T-helper 2 cell treated with Interferon-gamma antibody and Interleukin-4, amounts not matched to agents 100 ng/mL and 5 ng/mL, for 36 hours (primary cell): ENCODE measurements around the gene SPINK2. TPM values are rescaled to one million over a fixed set of nuclear protein-coding genes. Genes with fewer than 3 reads are reported as not detected.

Experiments used
- intact Hi-C: fragments of 100-400 bp; cut with micrococcal nuclease; formaldehyde crosslinking; loops from one replicate; pipeline ENCODE4 v1.15.1; 2023
- total RNA-seq: library from RNA; stranded (reverse); gene quantifications from 2 replicates; pipeline ENCODE4 v1.2.3, GENCODE V29; 2022

The SPINK2 gene
- total RNA-seq, 1 donor from 2014 or later, result 1.5 TPM

GRCh38 chr4:56803471-56803870 is 18.0 kb downstream of the SPINK2 start:
- intact Hi-C loops, result loop anchor here (5.0 to 10.0 kb wide), 3 partner anchors 151 to 259 kb away; partner anchors contain the start of genes NOA1 and POLR2B

GRCh38 chr4:56799824-56800756 is 21.4 kb downstream of the SPINK2 start:
- intact Hi-C loops, result loop anchor here (1.0 to 10.0 kb wide), 10 partner anchors 36 to 375 kb away; partner anchors contain the start of genes NOA1, POLR2B and SRP72

- intact Hi-C loops, result no loop called here
Measured at GRCh38 chr4:56799161-56799759, 22.2 kb downstream of the SPINK2 start.

- intact Hi-C loops, result no loop called here
Measured at GRCh38 chr4:56796211-56796610, 25.3 kb downstream of the SPINK2 start.

- intact Hi-C loops, result no loop called here
Measured at GRCh38 chr4:56791316-56791715, 30.2 kb downstream of the SPINK2 start.

- intact Hi-C loops, result no loop called here
Measured at GRCh38 chr4:56790691-56791091, 30.8 kb downstream of the SPINK2 start.

GRCh38 chr4:56788081-56788480 is 33.4 kb downstream of the SPINK2 start:
- intact Hi-C loops, result no loop called here

GRCh38 chr4:56787380-56787779 is 34.1 kb downstream of the SPINK2 start:
- intact Hi-C loops, result no loop called here

GRCh38 chr4:56786955-56787354 is 34.5 kb downstream of the SPINK2 start:
- intact Hi-C loops, result no loop called here

GRCh38 chr4:56783986-56784385 is 37.5 kb downstream of the SPINK2 start:
- intact Hi-C loops, result no loop called here

- intact Hi-C loops, result no loop called here
Measured at GRCh38 chr4:56782019-56782418, 39.5 kb downstream of the SPINK2 start.

GRCh38 chr4:56773346-56773745 is 48.2 kb downstream of the SPINK2 start:
- intact Hi-C loops, result no loop called here

GRCh38 chr4:56772134-56772533 is 49.4 kb downstream of the SPINK2 start:
- intact Hi-C loops, result no loop called here

GRCh38 chr4:56768763-56769162 is 52.7 kb downstream of the SPINK2 start:
- intact Hi-C loops, result no loop called here

GRCh38 chr4:56768316-56768715 is 53.2 kb downstream of the SPINK2 start:
- intact Hi-C loops, result no loop called here

GRCh38 chr4:56767567-56767966 is 53.9 kb downstream of the SPINK2 start:
- intact Hi-C loops, result no loop called here

- intact Hi-C loops, result no loop called here
Measured at GRCh38 chr4:56764775-56765174, 56.7 kb downstream of the SPINK2 start.

GRCh38 chr4:56764223-56764622 is 57.3 kb downstream of the SPINK2 start:
- intact Hi-C loops, result no loop called here

- intact Hi-C loops, result no loop called here
Measured at GRCh38 chr4:56762484-56763250, 58.8 kb downstream of the SPINK2 start.

GRCh38 chr4:56760183-56760582 is 61.3 kb downstream of the SPINK2 start:
- intact Hi-C loops, result no loop called here
